Stimulated activated CD4-positive, alpha-beta T cell treated with anti-CD3 and anti-CD28 coated beads, Interleukin-15, amount 100 ng/mL, for 1 hour (primary cell): Measurements from ENCODE around the gene CSTB.

Source experiments
- DNase-seq, 2 donors: peaks; one replicate each; pipeline ENCODE4 v3.0.0-alpha.2; 2020; ENCODE audit warnings: low read depth in 1 of 2, low spot score in 1 of 2

CSTB gene

DNA sequence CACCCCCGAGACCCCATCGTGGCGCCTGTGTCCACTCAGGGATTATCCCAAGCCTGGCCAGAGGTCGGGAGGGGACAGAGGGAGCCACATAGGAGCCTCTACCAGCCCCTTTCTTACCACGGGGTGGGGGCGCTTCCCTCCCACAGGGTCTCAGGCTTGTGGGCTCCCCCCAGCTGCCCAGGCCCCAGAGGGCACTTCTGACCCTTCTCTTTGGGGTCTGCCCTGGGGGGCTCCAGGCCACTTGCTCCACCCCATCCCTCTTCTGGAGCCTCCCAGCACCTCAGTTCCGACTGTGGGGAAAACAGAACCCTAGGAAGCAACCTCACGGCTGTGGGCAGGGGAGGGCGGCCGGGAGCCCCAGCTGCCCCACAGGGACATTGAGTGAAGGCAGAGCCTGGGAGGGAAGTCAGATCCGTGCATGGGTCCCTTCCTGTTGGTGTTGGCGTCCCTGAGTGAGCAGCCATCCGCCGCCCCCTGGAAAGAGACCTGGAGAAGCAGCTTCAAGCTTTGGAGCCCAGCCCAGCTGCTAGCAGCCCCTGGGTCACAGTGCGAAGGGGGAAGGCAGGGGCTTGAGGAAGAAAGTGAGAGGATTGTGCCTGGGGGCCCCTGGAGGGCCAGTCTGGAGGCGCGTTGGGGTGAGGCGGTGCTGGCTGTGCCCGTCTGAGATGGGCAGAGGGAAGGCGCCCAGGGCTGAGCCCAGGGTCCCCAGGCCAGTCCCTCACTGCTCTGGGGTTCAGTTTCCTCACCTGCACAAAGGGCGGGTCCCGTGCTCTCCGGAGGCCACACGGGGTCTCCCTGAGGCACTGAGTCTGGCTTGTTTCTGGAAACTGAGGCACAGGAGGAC is 35.4 kb upstream of the CSTB start:
- DNase-seq, result no peak

GRCh38 chr21:43810505-43811261 is 34.6 kb upstream of the CSTB start:
- DNase-seq, result peak; percentile 79 to 90

DNA sequence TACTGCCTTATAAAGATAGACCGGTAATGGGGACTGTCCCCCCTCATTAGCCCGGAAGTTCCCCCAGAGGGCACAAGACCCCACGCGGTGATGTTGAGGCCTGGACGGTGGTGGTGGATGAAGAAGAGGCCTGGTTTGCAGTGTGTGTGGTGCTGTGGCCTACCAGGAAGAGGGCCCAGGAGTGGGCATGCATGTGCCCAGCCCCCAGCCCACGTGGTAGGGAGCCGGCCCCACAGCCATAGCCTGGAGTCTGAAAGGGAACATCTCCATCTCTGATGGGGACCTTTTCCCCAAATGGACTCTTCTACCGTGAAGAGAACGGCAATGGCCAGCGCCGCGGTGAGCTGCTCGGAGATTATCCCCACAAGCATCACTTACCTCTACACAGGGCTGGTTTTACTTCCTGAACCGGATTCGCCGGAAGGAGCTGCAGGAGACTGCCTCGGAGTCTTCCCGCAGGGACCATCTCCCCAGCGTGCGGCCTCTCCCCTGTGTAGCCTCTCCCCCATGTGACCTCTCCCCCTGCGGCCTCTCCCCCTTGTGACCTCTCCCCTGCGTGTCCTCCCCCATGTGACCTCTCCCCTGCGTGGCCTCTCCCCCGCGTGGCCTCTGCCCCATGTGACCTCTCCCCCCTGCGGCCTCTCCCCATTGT is 33.9 kb upstream of the CSTB start:
- DNase-seq, result no peak

DNA sequence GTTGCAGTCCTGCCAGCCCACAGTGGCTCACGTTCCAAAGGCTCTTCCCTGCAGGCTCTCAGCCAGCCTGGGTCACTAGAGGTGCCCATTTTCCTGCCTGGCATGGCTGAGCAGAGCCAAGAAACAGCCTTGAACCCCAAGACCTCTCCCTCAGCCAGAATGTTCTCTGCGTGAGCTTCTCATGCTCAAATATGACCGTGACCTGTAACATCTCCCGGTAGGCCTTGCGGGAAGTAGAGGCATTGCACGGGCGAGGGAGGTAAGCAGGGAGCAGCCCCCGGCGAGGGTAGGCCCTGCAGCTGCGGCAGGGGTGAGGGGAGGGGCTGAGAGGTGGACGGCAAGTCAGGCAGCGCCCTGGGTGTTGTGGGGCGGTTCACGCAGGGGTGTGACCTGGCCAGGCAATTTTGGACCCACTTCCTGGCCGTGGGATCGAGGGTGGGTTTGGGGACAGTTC is 33.3 kb upstream of the CSTB start:
- DNase-seq, result no peak

- DNase-seq, result no peak
Observed at GRCh38 chr21:43808832-43809251, 32.7 kb upstream of the CSTB start.

GRCh38 chr21:43808367-43808766 is 32.3 kb upstream of the CSTB start:
- no peak for DNase-seq

DNA sequence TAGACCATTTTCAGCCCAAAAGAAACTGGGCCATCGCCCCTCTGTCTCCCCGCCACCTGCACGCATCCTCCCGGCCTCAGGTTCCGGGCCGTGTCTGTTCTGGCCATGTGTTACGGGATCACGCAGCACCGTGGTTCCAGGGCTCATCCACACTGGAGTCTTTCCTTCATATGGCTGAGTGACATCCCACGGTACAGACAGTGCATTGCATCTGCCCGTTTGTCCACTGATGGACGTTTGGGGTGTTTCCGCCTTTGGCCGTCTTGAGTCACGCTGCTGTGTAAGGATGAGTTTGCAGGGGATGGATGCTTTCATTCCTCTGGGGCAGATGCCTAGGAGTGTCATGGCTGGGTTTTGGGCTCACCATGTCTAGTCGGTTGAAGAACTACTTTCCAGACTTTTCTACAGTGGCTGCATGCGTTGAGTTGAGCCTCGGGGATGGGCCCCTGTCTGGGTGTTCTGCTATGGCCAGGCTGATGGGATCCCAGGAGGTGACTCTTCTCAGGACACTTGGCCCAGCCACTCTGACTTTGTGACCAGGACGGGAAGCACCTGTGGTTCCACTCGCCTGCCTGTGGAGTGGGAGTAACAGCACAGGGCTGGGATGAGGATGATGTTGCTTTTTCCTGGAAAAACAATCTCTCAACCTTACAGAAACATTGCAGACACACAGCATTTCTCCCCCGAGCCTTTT is 30.1 kb upstream of the CSTB start:
- no peak for DNase-seq

GRCh38 chr21:43805275-43805800 is 29.2 kb upstream of the CSTB start:
- no peak for DNase-seq

- no peak for DNase-seq
Observed at GRCh38 chr21:43803558-43804300, 27.6 kb upstream of the CSTB start.

GRCh38 chr21:43802713-43803313 is 26.7 kb upstream of the CSTB start:
- DNase-seq, result no peak

DNA sequence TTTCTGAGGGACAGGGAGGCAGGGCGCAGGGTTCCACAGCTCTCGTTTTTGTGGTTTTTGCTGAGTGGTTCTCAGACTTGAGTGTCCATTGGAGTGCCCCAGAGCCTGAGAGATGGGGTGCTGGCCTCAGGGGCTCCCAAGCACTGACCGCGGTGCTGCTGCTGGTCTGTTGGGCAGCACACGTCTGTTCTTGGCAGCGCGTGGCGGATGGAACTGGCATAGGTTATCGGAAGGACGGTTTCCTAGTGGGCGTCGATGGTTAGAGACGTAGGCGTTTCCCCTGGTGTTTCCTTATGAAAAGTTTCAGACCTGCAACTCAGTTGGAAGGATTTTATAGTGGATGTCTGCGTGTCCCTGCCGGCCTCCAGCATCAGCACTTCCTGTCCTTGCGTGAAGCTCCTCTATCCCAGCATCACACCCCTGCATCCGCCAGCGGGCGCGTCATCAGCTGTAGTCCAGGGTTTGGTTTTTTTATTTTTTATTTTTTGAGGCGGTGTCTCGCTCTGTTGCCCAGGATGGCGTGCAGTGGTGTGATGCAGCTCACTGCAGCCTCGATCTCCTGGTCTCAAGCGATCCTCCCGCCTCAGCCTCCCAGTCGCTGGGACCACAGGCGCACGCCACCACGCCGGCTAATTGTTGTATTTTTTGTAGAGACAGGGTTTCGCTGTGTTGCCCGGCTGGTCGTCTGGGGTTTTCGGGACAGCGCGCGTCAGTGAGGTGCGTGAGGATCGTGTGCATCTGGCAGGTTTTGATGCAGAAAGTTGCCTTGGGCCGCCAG is 25.1 kb upstream of the CSTB start:
- DNase-seq, result no peak

DNA sequence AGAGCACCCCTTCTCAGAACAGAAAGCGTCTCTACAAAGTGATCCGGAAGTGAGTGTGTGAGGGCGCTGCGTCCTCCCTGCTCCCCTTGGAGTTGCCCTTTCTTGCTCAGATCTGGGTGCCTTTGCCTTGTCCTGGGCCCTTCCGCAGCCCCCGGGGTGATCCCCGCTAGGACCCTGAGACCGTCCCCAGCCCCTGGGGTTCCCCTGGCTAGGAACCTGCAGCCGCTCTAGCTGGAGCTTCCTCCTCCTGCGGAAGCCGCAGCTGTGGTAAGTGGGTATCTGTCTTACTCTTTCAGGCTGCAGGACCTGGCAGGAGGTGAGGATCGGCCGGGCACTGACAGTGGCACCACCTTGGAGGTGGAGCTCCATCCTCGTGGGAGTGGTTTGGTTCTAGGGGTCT is 24.5 kb upstream of the CSTB start:
- DNase-seq, result no peak

- no peak for DNase-seq
Observed at GRCh38 chr21:43800124-43800523, 24.0 kb upstream of the CSTB start.

GRCh38 chr21:43799301-43799840 is 23.3 kb upstream of the CSTB start:
- DNase-seq, result no peak

DNA sequence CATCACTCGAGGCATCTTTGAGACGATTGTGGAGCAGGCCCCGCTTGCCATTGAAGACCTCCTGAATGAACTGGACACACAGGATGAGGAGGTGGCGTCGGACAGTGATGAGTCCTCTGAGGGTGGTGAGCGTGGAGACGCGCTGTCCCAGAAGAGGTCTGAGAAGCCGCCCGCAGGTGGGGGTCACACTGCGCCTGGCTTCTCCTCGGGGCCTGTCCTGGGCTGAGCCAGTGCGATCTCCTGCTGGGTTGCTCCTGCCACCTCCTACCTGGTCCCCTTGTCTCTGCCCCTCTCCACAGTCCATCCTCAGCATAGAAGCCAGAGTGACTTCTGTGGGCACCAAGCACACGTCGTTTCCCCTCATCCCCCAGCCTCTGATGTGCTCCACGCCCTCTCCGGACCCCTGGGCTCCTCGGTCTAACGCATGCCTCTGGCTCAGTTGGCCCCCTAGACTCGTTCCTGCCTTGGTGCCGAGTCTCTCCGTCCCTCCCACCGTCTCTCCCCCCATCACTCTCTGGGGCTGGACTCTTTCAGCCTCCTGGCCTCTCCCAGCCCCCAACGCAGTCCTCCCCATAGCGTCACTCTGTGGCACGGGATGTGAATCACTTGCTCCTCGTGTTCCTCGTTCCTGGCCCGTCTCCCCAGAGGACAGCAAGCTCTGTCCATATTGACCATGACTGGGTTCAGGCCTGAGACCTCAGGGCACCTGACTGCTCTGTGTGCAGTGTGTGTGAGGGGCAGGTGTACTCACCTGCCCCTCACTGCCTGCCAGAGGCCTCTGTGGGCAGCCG is 22.0 kb upstream of the CSTB start:
- no peak for DNase-seq

DNA sequence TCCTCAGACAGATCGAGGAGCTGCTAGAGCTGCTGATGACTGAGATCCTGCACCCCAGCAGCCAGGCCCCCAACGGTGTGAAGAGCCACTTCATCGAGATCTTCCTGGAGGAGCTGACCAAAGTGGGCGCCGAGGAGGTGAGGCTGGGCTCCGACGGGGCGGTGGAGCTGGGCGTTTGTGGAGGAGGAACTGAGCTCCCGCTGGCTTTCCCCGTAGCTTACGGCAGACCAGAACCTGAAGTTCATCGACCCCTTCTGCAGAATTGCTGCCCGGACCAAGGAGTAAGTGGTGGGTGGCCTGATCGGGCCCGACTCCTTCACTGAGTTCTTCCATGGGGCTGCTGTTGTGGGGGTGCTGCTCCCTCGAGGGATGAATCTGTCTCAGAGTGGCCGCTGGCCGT is 21.3 kb upstream of the CSTB start:
- DNase-seq, result no peak

DNA sequence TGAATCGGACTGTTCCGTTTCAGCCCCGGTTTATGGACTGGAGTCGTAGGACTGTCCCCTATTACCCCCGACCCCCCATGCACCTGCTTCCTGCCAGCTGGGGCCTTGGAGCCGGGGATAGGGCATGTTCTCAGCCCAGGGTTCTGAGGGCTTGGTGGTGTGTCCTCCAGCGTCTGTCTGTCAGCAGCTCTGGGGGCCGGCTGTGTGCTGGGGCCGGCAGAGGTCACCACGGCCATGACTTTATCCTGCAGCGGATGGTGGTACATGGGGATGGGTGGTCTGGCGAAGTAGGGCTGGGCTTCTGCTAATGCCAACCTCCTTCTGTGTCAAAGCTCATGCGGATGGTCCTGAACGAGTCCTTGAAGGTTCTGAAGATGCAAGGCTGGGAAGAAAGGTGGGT is 18.7 kb upstream of the CSTB start:
- no peak for DNase-seq

DNA sequence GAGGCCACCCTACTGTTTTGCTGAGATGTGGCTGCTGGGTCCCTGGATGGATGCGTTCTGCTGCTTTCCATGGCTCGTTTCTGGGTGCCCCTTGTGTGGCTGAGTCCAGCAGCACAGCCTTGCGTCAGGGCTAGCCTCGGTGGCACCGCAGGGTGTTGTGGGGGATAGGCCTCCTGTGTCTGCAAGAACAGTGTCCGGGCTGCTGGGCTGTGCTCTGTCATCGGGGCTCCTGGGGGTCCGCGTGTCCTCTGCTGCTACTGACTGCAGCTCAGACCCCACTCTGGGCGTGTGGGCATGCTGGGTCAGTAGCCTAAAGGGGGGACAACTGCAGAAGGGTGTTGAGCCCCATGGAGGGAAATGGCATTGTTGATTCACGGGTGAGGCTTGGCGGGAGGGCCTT is 18.2 kb upstream of the CSTB start:
- DNase-seq, result no peak
